Skeletal muscle cell (primary cell): ENCODE results near the gene HSPA1A.
"Not testable (repeated sequence)": the region's sequence is repeated elsewhere in the genome, so short reads cannot be mapped to it uniquely, and the experiment has no call there.

Experiments used
- DNase-seq: peaks from one replicate; pipeline ENCODE4 v3.0.0-alpha.2; 2010; ENCODE audit warnings: low read depth
- H3K4me3 ChIP-seq: 2 replicates; pipeline ENCODE4 v1.5.1; 2011; ENCODE audit warnings: low read depth, mild to moderate bottlenecking, control low read depth, low read length, moderate library complexity

The HSPA1A gene

GRCh38 chr6:31830886-31831335 lies 15.6 kb downstream of the HSPA1A start:
- H3K4me3 ChIP-seq, result peak overlapping the region; percentile 55
- no peak for DNase-seq

GRCh38 chr6:31831350-31832215 lies 16.2 kb downstream of the HSPA1A start:
- no peak for DNase-seq

GRCh38 chr6:31834367-31835250 lies 19.3 kb downstream of the HSPA1A start:
- peak overlapping the region; percentile 89 for H3K4me3 ChIP-seq
- peak; percentile 55 for DNase-seq

More at GRCh38 chr6:31831350-31832215, 16.2 kb downstream of the HSPA1A start:
- H3K4me3 ChIP-seq, result peak overlapping the region; percentile 55

- H3K4me3 ChIP-seq, result peak overlapping the region; percentile 89
- no peak for DNase-seq
These were observed 20.7 kb downstream of the HSPA1A start for GRCh38 chr6:31836047-31836473.

GRCh38 chr6:31836474-31837368 lies 21.4 kb downstream of the HSPA1A start:
- no peak for DNase-seq
- peak overlapping the region; percentile 89 for H3K4me3 ChIP-seq

- H3K4me3 ChIP-seq, result peak overlapping the region; percentile 89
- no peak for DNase-seq
These were observed 22.2 kb downstream of the HSPA1A start for GRCh38 chr6:31837369-31838113.

GRCh38 chr6:31838114-31838553 lies 22.8 kb downstream of the HSPA1A start:
- not testable (repeated sequence) for DNase-seq, H3K4me3 ChIP-seq

- no peak overlapping the region for H3K4me3 ChIP-seq
- no peak for DNase-seq
These were observed 23.6 kb downstream of the HSPA1A start for GRCh38 chr6:31838968-31839367.

GRCh38 chr6:31839779-31840126 lies 24.4 kb downstream of the HSPA1A start:
- DNase-seq, H3K4me3 ChIP-seq: not testable (repeated sequence)

- H3K4me3 ChIP-seq, result no peak overlapping the region
- DNase-seq, result no peak
These were observed 26.7 kb downstream of the HSPA1A start for GRCh38 chr6:31842053-31842452.

- H3K4me3 ChIP-seq, result no peak overlapping the region
- no peak for DNase-seq
These were observed 29.2 kb downstream of the HSPA1A start for GRCh38 chr6:31844507-31844906.

- no peak overlapping the region for H3K4me3 ChIP-seq
- no peak for DNase-seq
These were observed 32.1 kb downstream of the HSPA1A start for GRCh38 chr6:31847276-31847978.

- H3K4me3 ChIP-seq, result no peak overlapping the region
- DNase-seq, result no peak
These were observed 35.6 kb downstream of the HSPA1A start for GRCh38 chr6:31850765-31851484.

- no peak for DNase-seq
- no peak overlapping the region for H3K4me3 ChIP-seq
These were observed 36.1 kb downstream of the HSPA1A start for GRCh38 chr6:31851485-31851832.

- H3K4me3 ChIP-seq, DNase-seq: not testable (repeated sequence)
These were observed 36.8 kb downstream of the HSPA1A start for GRCh38 chr6:31851980-31852718.

GRCh38 chr6:31857774-31858173 lies 42.4 kb downstream of the HSPA1A start:
- H3K4me3 ChIP-seq, DNase-seq: not testable (repeated sequence)

GRCh38 chr6:31858707-31859106 lies 43.4 kb downstream of the HSPA1A start:
- no peak for DNase-seq
- no peak overlapping the region for H3K4me3 ChIP-seq
